ENCODE measurements around the gene PNN. TPM values are rescaled to one million over a fixed set of nuclear protein-coding genes. Genes with fewer than 3 reads are reported as not detected.

Gene PNN
- total RNA-seq, 1 experiment from 2014 or later = 100 TPM

- H3K4me1 Mint-ChIP-seq (ENCODE audit: low read depth, unreplicated experiment) = peaks cover 7% of the 10 kb centered on the region
- Histone ChIP-seq H3K4me3 (ENCODE audit: low read depth, low read length) (peak overlapping the region; percentile 58), H3K36me3 (ENCODE audit: control insufficient read depth, insufficient read depth, low read length) (peaks cover 3% of the 10 kb centered on the region; the same call in 1 of the 2 replicates), H3K4me1 (0 out of 2 replicates have a peak, but pooled peaks cover 8% of the 10 kb centered on the region), H3K9me3 (no peaks in the 10 kb centered on the region), H3K27me3 (replicated peaks; ENCODE audit: control insufficient read depth, insufficient read depth, low read length) (no peaks in the 10 kb centered on the region)
- H3K27me3 Mint-ChIP-seq (ENCODE audit: insufficient read depth, unreplicated experiment) = no peaks in the 10 kb centered on the region
- ChIA-PET CTCF (no interaction called here), POLR2A (no interaction called here)
- DNase-seq = no peak
- intact Hi-C loops (cut with micrococcal nuclease; ENCODE audit: unreplicated experiment) = no loop called here
- no peaks in the 10 kb centered on the region for H3K9me3 Mint-ChIP-seq (ENCODE audit: unreplicated experiment)
- H3K36me3 Mint-ChIP-seq (ENCODE audit: insufficient read depth, unreplicated experiment) = peaks cover 10% of the 10 kb centered on the region
- H3K27ac Mint-ChIP-seq (ENCODE audit: unreplicated experiment) = peak overlapping the region; percentile 98
- H3K4me3 Mint-ChIP-seq (ENCODE audit: unreplicated experiment) = peak overlapping the region; percentile 92
- TF ChIP-seq CTCF (IDR thresholded peaks at IDR 0.05; ENCODE audit: insufficient read depth in 1 of 2, low read depth in 1 of 2, low read length in 1 of 2, severe bottlenecking in 1 of 2, unreplicated experiment in 1 of 2) = no peak
- no TSS peak for BruUV-seq (replicated peaks)
These were observed 1.5 kb downstream of the PNN start for GRCh38 chr14:39176263-39177167.

- no peak for TF ChIP-seq CTCF (IDR thresholded peaks at IDR 0.05; ENCODE audit: insufficient read depth in 1 of 2, low read depth in 1 of 2, low read length in 1 of 2, severe bottlenecking in 1 of 2, unreplicated experiment in 1 of 2)
- Mint-ChIP-seq H3K27me3 (ENCODE audit: insufficient read depth, unreplicated experiment) (no peaks in the 10 kb centered on the region), H3K36me3 (ENCODE audit: insufficient read depth, unreplicated experiment) (peaks cover 10% of the 10 kb centered on the region), H3K9me3 (ENCODE audit: unreplicated experiment) (no peaks in the 10 kb centered on the region), H3K27ac (ENCODE audit: unreplicated experiment) (no peak overlapping the region), H3K4me3 (ENCODE audit: unreplicated experiment) (peak overlapping the region; percentile 92), H3K4me1 (ENCODE audit: low read depth, unreplicated experiment) (peaks cover 7% of the 10 kb centered on the region)
- peaks cover 3% of the 10 kb centered on the region; the same call in 1 of the 2 replicates for H3K36me3 ChIP-seq (ENCODE audit: control insufficient read depth, insufficient read depth, low read length)
- BruUV-seq (replicated peaks) = no TSS peak
- no peak for DNase-seq
- no peak overlapping the region for H3K4me3 ChIP-seq (ENCODE audit: low read depth, low read length)
- H3K9me3 ChIP-seq = no peaks in the 10 kb centered on the region
- ChIA-PET POLR2A (no interaction called here), CTCF (no interaction called here)
- 0 out of 2 replicates have a peak, but pooled peaks cover 8% of the 10 kb centered on the region for H3K4me1 ChIP-seq
- H3K27me3 ChIP-seq (replicated peaks; ENCODE audit: control insufficient read depth, insufficient read depth, low read length) = no peaks in the 10 kb centered on the region
- intact Hi-C loops (cut with micrococcal nuclease; ENCODE audit: unreplicated experiment) = no loop called here
These were observed 2.1 kb downstream of the PNN start for GRCh38 chr14:39177168-39177545.

- intact Hi-C loops (cut with micrococcal nuclease; ENCODE audit: unreplicated experiment) = no loop called here
These were observed 4.0 kb downstream of the PNN start for GRCh38 chr14:39179042-39179441.

More at GRCh38 chr14:39179042-39179441, 4.0 kb downstream of the PNN start:
- Mint-ChIP-seq H3K27ac (ENCODE audit: unreplicated experiment) (no peak overlapping the region), H3K4me1 (ENCODE audit: low read depth, unreplicated experiment) (peaks cover 7% of the 10 kb centered on the region), H3K36me3 (ENCODE audit: insufficient read depth, unreplicated experiment) (peaks cover 10% of the 10 kb centered on the region), H3K27me3 (ENCODE audit: insufficient read depth, unreplicated experiment) (no peaks in the 10 kb centered on the region), H3K9me3 (ENCODE audit: unreplicated experiment) (no peaks in the 10 kb centered on the region), H3K4me3 (ENCODE audit: unreplicated experiment) (peak overlapping the region; percentile 9)
- no TSS peak for BruUV-seq (replicated peaks)
- H3K9me3 ChIP-seq = no peaks in the 10 kb centered on the region
- H3K27me3 ChIP-seq (replicated peaks; ENCODE audit: control insufficient read depth, insufficient read depth, low read length) = no peaks in the 10 kb centered on the region
- no peak for TF ChIP-seq CTCF (IDR thresholded peaks at IDR 0.05; ENCODE audit: insufficient read depth in 1 of 2, low read depth in 1 of 2, low read length in 1 of 2, severe bottlenecking in 1 of 2, unreplicated experiment in 1 of 2)
- 0 out of 2 replicates have a peak, but pooled peaks cover 8% of the 10 kb centered on the region for H3K4me1 ChIP-seq
- no peak overlapping the region for H3K4me3 ChIP-seq (ENCODE audit: low read depth, low read length)
- DNase-seq = no peak
- ChIA-PET POLR2A (interaction anchor here (0.7 to 0.9 kb wide), 2 partner anchors 9 to 900 kb away, joined by 6 to 15 read pairs; partner anchors contain the start of gene TRAPPC6B), CTCF (interaction anchor here (0.8 kb wide), 1 partner anchor 1467 kb away, joined by 4 read pairs; no protein-coding TSS in a partner anchor)
- H3K36me3 ChIP-seq (ENCODE audit: control insufficient read depth, insufficient read depth, low read length) = peaks cover 3% of the 10 kb centered on the region; the same call in 1 of the 2 replicates

All from Caco-2 (cell line).